HEK293 (cell line): ENCODE results near the gene GJB2.

Source experiments
- OVOL3 ChIP-seq: fragments of 450-650 bp; formaldehyde crosslinking; IDR thresholded peaks from 2 replicates; pipeline ENCODE4 v1.5.1; 2016; ENCODE audit warnings: missing biosample characterization, missing genetic modification characterization
- SCRT1 ChIP-seq: fragments of 450-650 bp; formaldehyde crosslinking; IDR thresholded peaks from 2 replicates; pipeline ENCODE4 v1.5.1; 2016; ENCODE audit warnings: missing biosample characterization, missing genetic modification characterization, borderline replicate concordance
- SP3 ChIP-seq: fragments of 450-650 bp; formaldehyde crosslinking; IDR thresholded peaks from 2 replicates; pipeline ENCODE4 v1.5.1; 2016; ENCODE audit warnings: missing biosample characterization, missing genetic modification characterization
- SP7 ChIP-seq: fragments of 450-650 bp; formaldehyde crosslinking; IDR thresholded peaks from 2 replicates; pipeline ENCODE4 v1.5.1; 2016; ENCODE audit warnings: missing biosample characterization, missing genetic modification characterization
- ZBTB17 ChIP-seq: fragments of 450-650 bp; formaldehyde crosslinking; IDR thresholded peaks from 2 replicates; pipeline ENCODE4 v1.5.1; 2016; ENCODE audit warnings: missing biosample characterization, missing genetic modification characterization
- ZBTB8A ChIP-seq: fragments of 450-650 bp; formaldehyde crosslinking; IDR thresholded peaks from 2 replicates; pipeline ENCODE4 v1.5.1; 2016; ENCODE audit warnings: missing biosample characterization, missing genetic modification characterization
- ZNF184 ChIP-seq: fragments of 450-650 bp; IDR thresholded peaks from 2 replicates; pipeline ENCODE4 v1.5.1; 2018; ENCODE audit warnings: missing biosample characterization, mild to moderate bottlenecking, missing genetic modification characterization
- ZNF302 ChIP-seq: fragments of 450-650 bp; formaldehyde crosslinking; IDR thresholded peaks from 2 replicates; pipeline ENCODE4 v1.5.1; 2016; ENCODE audit warnings: missing biosample characterization, missing genetic modification characterization, low read depth
- ZNF366 ChIP-seq: fragments of 450-650 bp; formaldehyde crosslinking; conservative IDR thresholded peaks from 2 replicates; pipeline ENCODE4 v1.5.1; 2016; ENCODE audit warnings: missing biosample characterization, missing genetic modification characterization
- ZNF600 ChIP-seq: fragments of 450-650 bp; formaldehyde crosslinking; IDR thresholded peaks from 2 replicates; pipeline ENCODE4 v1.5.1; 2016; ENCODE audit warnings: missing biosample characterization, missing genetic modification characterization
- ZNF664 ChIP-seq: fragments of 450-650 bp; formaldehyde crosslinking; IDR thresholded peaks from 2 replicates; pipeline ENCODE4 v1.5.1; 2016; ENCODE audit warnings: missing biosample characterization, missing genetic modification characterization
- ZNF670 ChIP-seq: fragments of 450-650 bp; formaldehyde crosslinking; IDR thresholded peaks from 2 replicates; pipeline ENCODE4 v1.5.1; 2016; ENCODE audit warnings: missing biosample characterization, missing genetic modification characterization, low read depth
- TF ChIP-seq, protein P1 (sequence below): fragments of 450-650 bp; formaldehyde crosslinking; IDR thresholded peaks from 2 replicates; pipeline ENCODE4 v1.5.1; 2016; ENCODE audit warnings: missing biosample characterization, missing genetic modification characterization
- TF ChIP-seq, protein P2 (sequence below): fragments of 450-650 bp; formaldehyde crosslinking; IDR thresholded peaks from 2 replicates; pipeline ENCODE4 v1.5.1; 2016; ENCODE audit warnings: missing biosample characterization, missing genetic modification characterization, borderline replicate concordance
- TF ChIP-seq, protein P3 (sequence below): fragments of 450-650 bp; formaldehyde crosslinking; IDR thresholded peaks from 2 replicates; pipeline ENCODE4 v1.5.1; 2016; ENCODE audit warnings: missing biosample characterization, missing genetic modification characterization, low read depth
- TF ChIP-seq, protein P4 (sequence below): fragments of 450-650 bp; formaldehyde crosslinking; IDR thresholded peaks from 2 replicates; pipeline ENCODE4 v1.5.1; 2016; ENCODE audit warnings: missing biosample characterization, missing genetic modification characterization
- TF ChIP-seq, protein P5 (sequence below): fragments of 450-650 bp; formaldehyde crosslinking; IDR thresholded peaks from 2 replicates; pipeline ENCODE4 v1.5.1; 2016; ENCODE audit warnings: missing biosample characterization, missing genetic modification characterization

The GJB2 gene

DNA sequence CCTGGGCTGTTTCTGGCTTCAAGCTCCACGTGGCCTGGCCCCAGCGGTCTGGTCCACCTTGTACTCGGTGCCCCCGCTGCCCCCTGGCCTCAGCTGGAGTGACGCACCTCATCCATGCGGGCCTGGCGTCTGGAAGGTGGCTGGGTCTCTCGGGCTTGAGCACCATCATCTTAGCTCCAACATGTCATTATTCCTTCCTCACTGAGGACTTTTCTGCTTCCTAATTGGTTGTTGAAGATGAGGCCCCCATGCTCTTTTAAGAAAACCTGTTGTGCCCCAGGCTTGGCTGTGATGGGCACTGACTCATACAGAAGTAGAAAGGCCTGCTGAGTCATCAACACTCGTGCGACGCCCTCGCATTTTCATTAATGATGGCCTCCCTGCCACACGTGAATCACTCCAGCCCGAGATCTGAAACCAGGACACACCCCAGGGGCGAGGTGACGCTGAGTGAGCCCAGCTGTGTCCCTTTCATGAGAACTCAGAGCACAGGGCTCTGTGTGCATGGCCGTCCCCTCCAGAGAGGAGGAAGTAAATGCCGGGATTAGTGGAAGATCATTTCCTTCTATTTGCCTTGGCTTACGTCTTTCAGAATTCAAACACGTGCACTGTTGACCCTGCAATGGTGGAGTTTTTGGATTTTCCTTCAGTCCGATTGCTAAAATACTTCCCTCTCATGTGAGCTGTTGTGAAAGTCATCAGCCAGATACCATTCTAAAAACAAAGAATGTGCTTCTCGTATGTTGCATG is 17.9 kb downstream of the GJB2 start (continued):
- TF ChIP-seq, protein P1, sequence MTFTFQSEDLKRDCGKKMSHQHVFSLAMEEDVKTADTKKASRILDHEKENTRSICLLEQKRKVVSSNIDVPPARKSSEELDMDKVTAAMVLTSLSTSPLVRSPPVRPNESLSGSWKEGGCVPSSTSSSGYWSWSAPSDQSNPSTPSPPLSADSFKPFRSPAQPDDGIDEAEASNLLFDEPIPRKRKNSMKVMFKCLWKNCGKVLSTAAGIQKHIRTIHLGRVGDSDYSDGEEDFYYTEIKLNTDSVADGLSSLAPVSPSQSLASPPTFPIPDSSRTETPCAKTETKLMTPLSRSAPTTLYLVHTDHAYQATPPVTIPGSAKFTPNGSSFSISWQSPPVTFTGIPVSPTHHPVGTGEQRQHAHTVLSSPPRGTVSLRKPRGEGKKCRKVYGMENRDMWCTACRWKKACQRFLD (tag by site-specific recombination) = no peak
- TF ChIP-seq, protein P2, sequence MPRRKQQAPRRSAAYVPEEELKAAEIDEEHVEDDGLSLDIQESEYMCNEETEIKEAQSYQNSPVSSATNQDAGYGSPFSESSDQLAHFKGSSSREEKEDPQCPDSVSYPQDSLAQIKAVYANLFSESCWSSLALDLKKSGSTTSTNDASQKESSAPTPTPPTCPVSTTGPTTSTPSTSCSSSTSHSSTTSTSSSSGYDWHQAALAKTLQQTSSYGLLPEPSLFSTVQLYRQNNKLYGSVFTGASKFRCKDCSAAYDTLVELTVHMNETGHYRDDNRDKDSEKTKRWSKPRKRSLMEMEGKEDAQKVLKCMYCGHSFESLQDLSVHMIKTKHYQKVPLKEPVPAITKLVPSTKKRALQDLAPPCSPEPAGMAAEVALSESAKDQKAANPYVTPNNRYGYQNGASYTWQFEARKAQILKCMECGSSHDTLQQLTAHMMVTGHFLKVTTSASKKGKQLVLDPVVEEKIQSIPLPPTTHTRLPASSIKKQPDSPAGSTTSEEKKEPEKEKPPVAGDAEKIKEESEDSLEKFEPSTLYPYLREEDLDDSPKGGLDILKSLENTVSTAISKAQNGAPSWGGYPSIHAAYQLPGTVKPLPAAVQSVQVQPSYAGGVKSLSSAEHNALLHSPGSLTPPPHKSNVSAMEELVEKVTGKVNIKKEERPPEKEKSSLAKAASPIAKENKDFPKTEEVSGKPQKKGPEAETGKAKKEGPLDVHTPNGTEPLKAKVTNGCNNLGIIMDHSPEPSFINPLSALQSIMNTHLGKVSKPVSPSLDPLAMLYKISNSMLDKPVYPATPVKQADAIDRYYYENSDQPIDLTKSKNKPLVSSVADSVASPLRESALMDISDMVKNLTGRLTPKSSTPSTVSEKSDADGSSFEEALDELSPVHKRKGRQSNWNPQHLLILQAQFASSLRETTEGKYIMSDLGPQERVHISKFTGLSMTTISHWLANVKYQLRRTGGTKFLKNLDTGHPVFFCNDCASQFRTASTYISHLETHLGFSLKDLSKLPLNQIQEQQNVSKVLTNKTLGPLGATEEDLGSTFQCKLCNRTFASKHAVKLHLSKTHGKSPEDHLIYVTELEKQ (tag by site-specific recombination) = peak; percentile 72; the same call in 1 of the 2 replicates
- peak; percentile 51; the same call in 1 of the 2 replicates for TF ChIP-seq ZNF184 (tag by site-specific recombination)
- no peak for TF ChIP-seq OVOL3
- peak; percentile 86 for TF ChIP-seq ZNF366 (tag by site-specific recombination)
- peak; percentile 72; the same call in 1 of the 2 replicates for TF ChIP-seq SCRT1 (tag by site-specific recombination)
- TF ChIP-seq SP3 = peak; percentile 42; the same call in 1 of the 2 replicates
- TF ChIP-seq ZNF664 (tag by site-specific recombination) = 0 out of 2 replicates have a peak, but pooled peaks have one; percentile 18
- TF ChIP-seq SP7 (tag by site-specific recombination) = peak; percentile 96
- TF ChIP-seq, protein P3, sequence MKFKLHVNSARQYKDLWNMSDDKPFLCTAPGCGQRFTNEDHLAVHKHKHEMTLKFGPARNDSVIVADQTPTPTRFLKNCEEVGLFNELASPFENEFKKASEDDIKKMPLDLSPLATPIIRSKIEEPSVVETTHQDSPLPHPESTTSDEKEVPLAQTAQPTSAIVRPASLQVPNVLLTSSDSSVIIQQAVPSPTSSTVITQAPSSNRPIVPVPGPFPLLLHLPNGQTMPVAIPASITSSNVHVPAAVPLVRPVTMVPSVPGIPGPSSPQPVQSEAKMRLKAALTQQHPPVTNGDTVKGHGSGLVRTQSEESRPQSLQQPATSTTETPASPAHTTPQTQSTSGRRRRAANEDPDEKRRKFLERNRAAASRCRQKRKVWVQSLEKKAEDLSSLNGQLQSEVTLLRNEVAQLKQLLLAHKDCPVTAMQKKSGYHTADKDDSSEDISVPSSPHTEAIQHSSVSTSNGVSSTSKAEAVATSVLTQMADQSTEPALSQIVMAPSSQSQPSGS (tag by site-specific recombination) = 0 out of 2 replicates have a peak, but pooled peaks have one; percentile 23
- no peak for TF ChIP-seq ZNF670 (tag by site-specific recombination)
- TF ChIP-seq, protein P4, sequence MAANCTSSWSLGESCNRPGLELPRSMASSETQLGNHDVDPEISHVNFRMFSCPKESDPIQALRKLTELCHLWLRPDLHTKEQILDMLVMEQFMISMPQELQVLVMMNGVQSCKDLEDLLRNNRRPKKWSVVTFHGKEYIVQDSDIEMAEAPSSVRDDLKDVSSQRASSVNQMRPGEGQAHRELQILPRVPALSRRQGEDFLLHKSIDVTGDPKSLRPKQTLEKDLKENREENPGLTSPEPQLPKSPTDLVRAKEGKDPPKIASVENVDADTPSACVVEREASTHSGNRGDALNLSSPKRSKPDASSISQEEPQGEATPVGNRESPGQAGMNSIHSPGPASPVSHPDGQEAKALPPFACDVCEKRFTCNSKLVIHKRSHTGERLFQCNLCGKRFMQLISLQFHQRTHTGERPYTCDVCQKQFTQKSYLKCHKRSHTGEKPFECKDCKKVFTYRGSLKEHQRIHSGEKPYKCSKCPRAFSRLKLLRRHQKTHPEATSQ (tag by site-specific recombination) = no peak
- peak; percentile 73 for TF ChIP-seq ZNF600 (tag by site-specific recombination)
- no peak for TF ChIP-seq ZNF302
- TF ChIP-seq, protein P5, sequence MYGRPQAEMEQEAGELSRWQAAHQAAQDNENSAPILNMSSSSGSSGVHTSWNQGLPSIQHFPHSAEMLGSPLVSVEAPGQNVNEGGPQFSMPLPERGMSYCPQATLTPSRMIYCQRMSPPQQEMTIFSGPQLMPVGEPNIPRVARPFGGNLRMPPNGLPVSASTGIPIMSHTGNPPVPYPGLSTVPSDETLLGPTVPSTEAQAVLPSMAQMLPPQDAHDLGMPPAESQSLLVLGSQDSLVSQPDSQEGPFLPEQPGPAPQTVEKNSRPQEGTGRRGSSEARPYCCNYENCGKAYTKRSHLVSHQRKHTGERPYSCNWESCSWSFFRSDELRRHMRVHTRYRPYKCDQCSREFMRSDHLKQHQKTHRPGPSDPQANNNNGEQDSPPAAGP = peak; percentile 59; the same call in 1 of the 2 replicates
- peak; percentile 88 for TF ChIP-seq ZBTB8A
- peak; percentile 87 for TF ChIP-seq ZBTB17 (tag by site-specific recombination)
- TF ChIP-seq, all 188 proteins: peak for 53
